Measurements from ENCODE around the gene CHPF2. TPM values are rescaled to one million over a fixed set of nuclear protein-coding genes. Genes with fewer than 3 reads are reported as not detected.

Gene CHPF2
- total and polyA plus RNA-seq, 2 experiments from 2014 or later: 4.8 to 26.1 TPM

DNA sequence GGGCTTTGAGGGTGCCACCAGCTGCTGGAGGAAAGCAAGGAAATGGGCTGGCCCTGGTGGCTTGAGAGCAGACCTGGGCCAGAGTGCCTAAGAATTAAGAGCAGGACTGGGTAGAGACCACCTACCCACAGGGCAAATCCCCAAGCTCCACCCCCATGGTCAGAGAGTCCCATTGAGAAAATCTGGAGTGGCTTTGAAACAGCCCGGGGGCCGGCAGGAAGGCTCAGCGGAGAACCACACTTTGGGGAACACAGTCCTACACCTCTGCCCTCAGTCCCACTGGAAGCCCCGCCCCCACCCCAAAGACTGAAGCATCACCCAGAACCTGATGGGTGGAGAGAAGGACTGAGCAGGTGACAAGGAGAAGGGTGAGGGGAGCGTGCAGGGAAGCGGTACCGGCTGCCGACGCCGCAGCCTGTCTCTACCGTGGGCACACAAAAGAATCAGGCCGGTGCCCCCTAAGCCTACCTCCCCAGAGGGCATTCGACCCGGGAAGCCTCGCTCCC is 12.6 kb downstream of the CHPF2 start (continued):
- TF ChIP-seq, protein P1, sequence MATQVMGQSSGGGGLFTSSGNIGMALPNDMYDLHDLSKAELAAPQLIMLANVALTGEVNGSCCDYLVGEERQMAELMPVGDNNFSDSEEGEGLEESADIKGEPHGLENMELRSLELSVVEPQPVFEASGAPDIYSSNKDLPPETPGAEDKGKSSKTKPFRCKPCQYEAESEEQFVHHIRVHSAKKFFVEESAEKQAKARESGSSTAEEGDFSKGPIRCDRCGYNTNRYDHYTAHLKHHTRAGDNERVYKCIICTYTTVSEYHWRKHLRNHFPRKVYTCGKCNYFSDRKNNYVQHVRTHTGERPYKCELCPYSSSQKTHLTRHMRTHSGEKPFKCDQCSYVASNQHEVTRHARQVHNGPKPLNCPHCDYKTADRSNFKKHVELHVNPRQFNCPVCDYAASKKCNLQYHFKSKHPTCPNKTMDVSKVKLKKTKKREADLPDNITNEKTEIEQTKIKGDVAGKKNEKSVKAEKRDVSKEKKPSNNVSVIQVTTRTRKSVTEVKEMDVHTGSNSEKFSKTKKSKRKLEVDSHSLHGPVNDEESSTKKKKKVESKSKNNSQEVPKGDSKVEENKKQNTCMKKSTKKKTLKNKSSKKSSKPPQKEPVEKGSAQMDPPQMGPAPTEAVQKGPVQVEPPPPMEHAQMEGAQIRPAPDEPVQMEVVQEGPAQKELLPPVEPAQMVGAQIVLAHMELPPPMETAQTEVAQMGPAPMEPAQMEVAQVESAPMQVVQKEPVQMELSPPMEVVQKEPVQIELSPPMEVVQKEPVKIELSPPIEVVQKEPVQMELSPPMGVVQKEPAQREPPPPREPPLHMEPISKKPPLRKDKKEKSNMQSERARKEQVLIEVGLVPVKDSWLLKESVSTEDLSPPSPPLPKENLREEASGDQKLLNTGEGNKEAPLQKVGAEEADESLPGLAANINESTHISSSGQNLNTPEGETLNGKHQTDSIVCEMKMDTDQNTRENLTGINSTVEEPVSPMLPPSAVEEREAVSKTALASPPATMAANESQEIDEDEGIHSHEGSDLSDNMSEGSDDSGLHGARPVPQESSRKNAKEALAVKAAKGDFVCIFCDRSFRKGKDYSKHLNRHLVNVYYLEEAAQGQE (IDR thresholded peaks at IDR 0.05; ENCODE audit: unreplicated experiment): no peak
- TF ChIP-seq CREB1 (CRISPR knock-in tag; IDR thresholded peaks at IDR 0.05; ENCODE audit: low read depth) (no peak), JUNB (IDR thresholded peaks at IDR 0.05; ENCODE audit: unreplicated experiment) (no peak), NANOG (IDR thresholded peaks at IDR 0.05; ENCODE audit: borderline replicate concordance) (no peak), EZH2phosphoT487 (IDR thresholded peaks at IDR 0.05; ENCODE audit: unreplicated experiment) (no peak)
- TF ChIP-seq, protein P2, sequence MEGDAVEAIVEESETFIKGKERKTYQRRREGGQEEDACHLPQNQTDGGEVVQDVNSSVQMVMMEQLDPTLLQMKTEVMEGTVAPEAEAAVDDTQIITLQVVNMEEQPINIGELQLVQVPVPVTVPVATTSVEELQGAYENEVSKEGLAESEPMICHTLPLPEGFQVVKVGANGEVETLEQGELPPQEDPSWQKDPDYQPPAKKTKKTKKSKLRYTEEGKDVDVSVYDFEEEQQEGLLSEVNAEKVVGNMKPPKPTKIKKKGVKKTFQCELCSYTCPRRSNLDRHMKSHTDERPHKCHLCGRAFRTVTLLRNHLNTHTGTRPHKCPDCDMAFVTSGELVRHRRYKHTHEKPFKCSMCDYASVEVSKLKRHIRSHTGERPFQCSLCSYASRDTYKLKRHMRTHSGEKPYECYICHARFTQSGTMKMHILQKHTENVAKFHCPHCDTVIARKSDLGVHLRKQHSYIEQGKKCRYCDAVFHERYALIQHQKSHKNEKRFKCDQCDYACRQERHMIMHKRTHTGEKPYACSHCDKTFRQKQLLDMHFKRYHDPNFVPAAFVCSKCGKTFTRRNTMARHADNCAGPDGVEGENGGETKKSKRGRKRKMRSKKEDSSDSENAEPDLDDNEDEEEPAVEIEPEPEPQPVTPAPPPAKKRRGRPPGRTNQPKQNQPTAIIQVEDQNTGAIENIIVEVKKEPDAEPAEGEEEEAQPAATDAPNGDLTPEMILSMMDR (conservative IDR thresholded peaks at IDR 0.05; ENCODE audit: low read depth in 2 of 2): no peak
- TF ChIP-seq, protein P3, sequence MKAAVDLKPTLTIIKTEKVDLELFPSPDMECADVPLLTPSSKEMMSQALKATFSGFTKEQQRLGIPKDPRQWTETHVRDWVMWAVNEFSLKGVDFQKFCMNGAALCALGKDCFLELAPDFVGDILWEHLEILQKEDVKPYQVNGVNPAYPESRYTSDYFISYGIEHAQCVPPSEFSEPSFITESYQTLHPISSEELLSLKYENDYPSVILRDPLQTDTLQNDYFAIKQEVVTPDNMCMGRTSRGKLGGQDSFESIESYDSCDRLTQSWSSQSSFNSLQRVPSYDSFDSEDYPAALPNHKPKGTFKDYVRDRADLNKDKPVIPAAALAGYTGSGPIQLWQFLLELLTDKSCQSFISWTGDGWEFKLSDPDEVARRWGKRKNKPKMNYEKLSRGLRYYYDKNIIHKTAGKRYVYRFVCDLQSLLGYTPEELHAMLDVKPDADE (IDR thresholded peaks at IDR 0.05): no peak

DNA sequence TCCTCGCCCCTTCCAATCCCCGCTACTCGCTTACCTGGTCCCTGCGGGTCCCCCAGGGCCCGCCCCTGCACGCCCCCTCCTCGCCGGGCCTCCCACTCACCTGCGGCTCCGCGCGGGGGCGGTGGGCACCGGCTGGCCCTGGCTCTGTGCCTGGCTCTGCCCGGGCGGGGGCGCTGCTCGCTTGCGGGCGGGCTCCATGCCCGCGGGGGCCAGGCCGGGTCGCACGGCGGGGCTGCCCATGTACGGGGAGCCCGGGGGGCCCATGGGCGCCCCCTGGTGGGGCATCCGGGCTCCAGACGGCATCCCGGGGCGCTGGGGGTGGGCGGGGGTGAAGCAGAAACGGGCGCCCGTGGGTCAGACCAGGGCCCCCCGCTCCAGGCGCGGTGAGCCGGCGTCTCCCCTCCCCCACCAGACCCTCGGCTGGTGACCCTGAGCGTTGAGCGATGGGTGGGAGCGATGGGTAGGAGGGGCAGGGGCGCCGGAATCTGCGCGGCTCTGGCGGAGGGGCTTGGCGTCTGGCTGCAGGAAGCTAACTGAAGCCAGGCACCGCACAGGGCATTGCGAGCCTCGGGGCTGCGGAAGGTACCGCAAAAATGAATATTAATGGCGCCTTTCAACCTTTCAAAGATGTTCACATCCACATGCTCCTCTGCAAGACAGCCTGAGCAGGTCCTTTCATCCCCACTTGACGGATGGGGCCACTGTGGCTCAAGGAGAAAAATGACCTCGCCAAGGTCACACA is 13.2 kb downstream of the CHPF2 start:
- Mint-ChIP-seq H3K27ac (no peak overlapping the region), H3K9me3 (no peaks in the 10 kb centered on the region; the same call in 2 of the 3 replicates), H3K4me1 (peaks cover 63% of the 10 kb centered on the region), H3K36me3 (ENCODE audit: low read depth) (no peaks in the 10 kb centered on the region; the same call in 2 of the 3 replicates), H3K27me3 (ENCODE audit: insufficient read depth, low read depth, poor library complexity) (peaks cover 56% of the 10 kb centered on the region), H3K4me3 (peak overlapping the region; percentile 71)
- Histone ChIP-seq H3K27me3 (ENCODE audit: insufficient read depth) (peaks cover 67% of the 10 kb centered on the region), H3K79me2 (replicated peaks; ENCODE audit: insufficient read depth) (no peaks in the 10 kb centered on the region), H3K27ac (ENCODE audit: low read depth) (no peak overlapping the region), H3K4me1 (ENCODE audit: insufficient read depth) (peaks cover 35% of the 10 kb centered on the region; the same call in 1 of the 2 replicates), H2AFZ (peak overlapping the region; percentile 81), H3K4me3 (peak overlapping the region; percentile 65), H3F3A (replicated peaks; ENCODE audit: low read depth) (peaks cover 5% of the 10 kb centered on the region; the same call in 1 of the 2 replicates), H3K9me2 (ENCODE audit: insufficient read depth) (no peaks in the 10 kb centered on the region), H4K20me1 (replicated peaks; ENCODE audit: insufficient read depth) (no peaks in the 10 kb centered on the region), H3K4me2 (peak overlapping the region; percentile 86), H3K36me3 (ENCODE audit: insufficient read depth) (no peaks in the 10 kb centered on the region)
- peak; percentile 47 for ATAC-seq
- DNase-seq (ENCODE audit: low spot score): peak; percentile 62
- TF ChIP-seq, protein P1 (IDR thresholded peaks at IDR 0.05; ENCODE audit: unreplicated experiment): no peak
- TF ChIP-seq, protein P2 (conservative IDR thresholded peaks at IDR 0.05; ENCODE audit: low read depth in 2 of 2): peak; percentile 41 to 76
- TF ChIP-seq EZH2phosphoT487 (IDR thresholded peaks at IDR 0.05; ENCODE audit: unreplicated experiment) (no peak), EZH2 (IDR thresholded peaks at IDR 0.05; ENCODE audit: low read depth, unreplicated experiment) (no peak), NANOG (IDR thresholded peaks at IDR 0.05; ENCODE audit: borderline replicate concordance) (no peak)
- TF ChIP-seq, protein P3 (IDR thresholded peaks at IDR 0.05): no peak

All from GM23338 (cell line).